Neural progenitor cell (in vitro differentiated cells): ENCODE measurements around the gene SLC6A7. TPM values are rescaled to one million over a fixed set of nuclear protein-coding genes. Genes with fewer than 3 reads are reported as not detected.
A peak's percentile ranks its signal among the peaks of the same experiment; 100 is the strongest.

Source experiments
- DNase-seq: peaks from one replicate; pipeline ENCODE4 v3.0.0-alpha.2; 2016; ENCODE audit warnings: low spot score
- H2AFZ ChIP-seq: fragments of 200-600 bp; sonication (generic); replicated peaks from 2 replicates; pipeline ENCODE4 v1.6.1; 2016; ENCODE audit warnings: antibody characterized with exemption
- H3F3A ChIP-seq: fragments of 200-600 bp; sonication (generic); 2 replicates; pipeline ENCODE4 v1.6.1; 2016; ENCODE audit warnings: antibody characterized with exemption, low read depth
- H3K27ac ChIP-seq: fragments of 200-600 bp; sonication (generic); 2 replicates; pipeline ENCODE4 v1.5.1; 2016; ENCODE audit warnings: mild to moderate bottlenecking
- H3K27me3 ChIP-seq: fragments of 200-600 bp; sonication (generic); 2 replicates; pipeline ENCODE4 v1.6.1; 2016; ENCODE audit warnings: mild to moderate bottlenecking, moderate library complexity
- H3K36me3 ChIP-seq: fragments of 200-600 bp; sonication (generic); 2 replicates; pipeline ENCODE4 v1.5.1; 2016
- H3K4me1 ChIP-seq: fragments of 200-600 bp; sonication (generic); 2 replicates; pipeline ENCODE4 v1.6.1; 2016; ENCODE audit warnings: mixed run types
- H3K4me2 ChIP-seq: fragments of 200-600 bp; sonication (generic); 2 replicates; pipeline ENCODE4 v1.6.1; 2016
- H3K4me3 ChIP-seq: fragments of 200-600 bp; sonication (generic); 2 replicates; pipeline ENCODE4 v1.5.1; 2016
- H3K79me2 ChIP-seq: fragments of 200-600 bp; sonication (generic); 2 replicates; pipeline ENCODE4 v1.6.1; 2016; ENCODE audit warnings: low read depth
- H3K9ac ChIP-seq: fragments of 200-600 bp; sonication (generic); 2 replicates; pipeline ENCODE4 v1.6.1; 2016
- H3K9me3 ChIP-seq: fragments of 200-600 bp; sonication (generic); 2 replicates; pipeline ENCODE4 v1.5.1; 2016; ENCODE audit warnings: low read depth
- H4K20me1 ChIP-seq: fragments of 200-600 bp; sonication (generic); 2 replicates; pipeline ENCODE4 v1.6.1; 2016; ENCODE audit warnings: low read depth
- H3K27ac Mint-ChIP-seq: 3 replicates; pipeline ENCODE4 v1.8.0; 2021; ENCODE audit warnings: mixed read lengths
- H3K27me3 Mint-ChIP-seq: 2 replicates; pipeline ENCODE4 v1.8.0; 2022; ENCODE audit warnings: low read depth, mild to moderate bottlenecking, inconsistent platforms, moderate library complexity, mixed read lengths; ENCODE audit not compliant: insufficient read depth
- H3K36me3 Mint-ChIP-seq: 3 replicates; pipeline ENCODE4 v1.8.0; 2021; ENCODE audit warnings: mixed read lengths
- H3K4me1 Mint-ChIP-seq: 3 replicates; pipeline ENCODE4 v1.8.0; 2021; ENCODE audit warnings: mixed read lengths
- H3K4me3 Mint-ChIP-seq: 3 replicates; pipeline ENCODE4 v1.8.0; 2021; ENCODE audit warnings: mild to moderate bottlenecking, moderate library complexity, mixed read lengths
- H3K9me3 Mint-ChIP-seq: 3 replicates; pipeline ENCODE4 v1.8.0; 2020; ENCODE audit warnings: mixed read lengths
- EZH2 ChIP-seq: fragments of 200-600 bp; sonication (generic); IDR thresholded peaks from 2 replicates; pipeline ENCODE4 v1.6.1; 2017; ENCODE audit warnings: antibody characterized with exemption, mild to moderate bottlenecking, moderate library complexity
- EZH2phosphoT487 ChIP-seq: fragments of 200-600 bp; sonication (generic); IDR thresholded peaks from 2 replicates; pipeline ENCODE4 v1.6.1; 2017; ENCODE audit warnings: antibody characterized with exemption
- total RNA-seq: library from RNA; depleted of rRNA; stranded (reverse); fragments of >200 nt; gene quantifications from 2 replicates; pipeline ENCODE4 v1.2.3, GENCODE V29; 2015; ENCODE audit warnings: low replicate concordance
- TF ChIP-seq, protein P1 (sequence below): fragments of 200-600 bp; sonication (generic); IDR thresholded peaks from 2 replicates; pipeline ENCODE4 v1.5.1; 2017; ENCODE audit warnings: antibody characterized with exemption, mild to moderate bottlenecking

Gene SLC6A7
- total RNA-seq, 1 donor from 2014 or later: not detected

DNA sequence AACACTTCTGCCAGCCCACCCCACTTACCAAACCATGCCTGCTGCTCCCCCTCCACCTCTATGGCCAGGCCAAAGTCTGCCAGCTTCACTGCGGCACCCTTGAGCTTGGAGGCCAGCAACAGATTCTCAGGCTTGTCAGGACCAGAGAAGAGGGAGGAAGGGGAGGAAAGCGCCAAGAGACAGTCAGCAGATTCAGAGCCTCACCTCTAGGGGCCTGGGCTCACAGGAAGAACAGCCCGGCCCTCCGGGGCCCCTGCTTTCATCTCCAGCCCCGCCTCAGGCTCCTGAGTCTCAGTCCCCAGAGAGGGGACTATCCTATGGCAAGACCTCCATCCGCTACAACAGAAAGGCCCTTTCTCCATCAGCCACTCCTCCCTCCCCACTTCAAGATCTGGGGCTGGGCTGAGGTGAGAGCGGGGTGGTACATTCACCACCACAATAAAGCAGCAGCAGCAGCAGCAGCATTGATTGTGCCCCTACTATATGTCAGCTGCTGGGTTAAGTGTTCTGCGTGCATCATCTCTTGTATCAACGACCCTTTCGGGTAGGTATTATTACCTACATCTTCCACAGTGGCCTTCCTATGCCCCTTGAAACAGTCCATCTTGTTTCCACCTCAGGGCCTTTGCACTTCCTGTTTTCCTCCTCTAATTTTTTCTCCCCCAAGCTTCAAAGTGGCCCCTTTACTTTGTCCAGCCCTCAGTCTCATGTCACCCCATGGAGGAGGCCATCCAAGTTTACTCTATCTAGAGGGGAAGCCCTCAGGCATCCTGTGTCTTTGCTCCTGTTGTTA is 63.8 kb downstream of the SLC6A7 start:
- TF ChIP-seq EZH2phosphoT487: no peak
- TF ChIP-seq, protein P1, sequence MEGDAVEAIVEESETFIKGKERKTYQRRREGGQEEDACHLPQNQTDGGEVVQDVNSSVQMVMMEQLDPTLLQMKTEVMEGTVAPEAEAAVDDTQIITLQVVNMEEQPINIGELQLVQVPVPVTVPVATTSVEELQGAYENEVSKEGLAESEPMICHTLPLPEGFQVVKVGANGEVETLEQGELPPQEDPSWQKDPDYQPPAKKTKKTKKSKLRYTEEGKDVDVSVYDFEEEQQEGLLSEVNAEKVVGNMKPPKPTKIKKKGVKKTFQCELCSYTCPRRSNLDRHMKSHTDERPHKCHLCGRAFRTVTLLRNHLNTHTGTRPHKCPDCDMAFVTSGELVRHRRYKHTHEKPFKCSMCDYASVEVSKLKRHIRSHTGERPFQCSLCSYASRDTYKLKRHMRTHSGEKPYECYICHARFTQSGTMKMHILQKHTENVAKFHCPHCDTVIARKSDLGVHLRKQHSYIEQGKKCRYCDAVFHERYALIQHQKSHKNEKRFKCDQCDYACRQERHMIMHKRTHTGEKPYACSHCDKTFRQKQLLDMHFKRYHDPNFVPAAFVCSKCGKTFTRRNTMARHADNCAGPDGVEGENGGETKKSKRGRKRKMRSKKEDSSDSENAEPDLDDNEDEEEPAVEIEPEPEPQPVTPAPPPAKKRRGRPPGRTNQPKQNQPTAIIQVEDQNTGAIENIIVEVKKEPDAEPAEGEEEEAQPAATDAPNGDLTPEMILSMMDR: no peak
- no peak for TF ChIP-seq EZH2
- H3K27me3 Mint-ChIP-seq: peaks cover 9% of the 10 kb centered on the region
- no peaks in the 10 kb centered on the region for H3K27me3 ChIP-seq
- H4K20me1 ChIP-seq: no peaks in the 10 kb centered on the region
- peak overlapping the region; percentile 11 for H3K4me3 Mint-ChIP-seq
- H3K9me3 Mint-ChIP-seq: no peaks in the 10 kb centered on the region
- no peaks in the 10 kb centered on the region for H3K36me3 Mint-ChIP-seq
- H3K4me2 ChIP-seq: no peak overlapping the region
- H3F3A ChIP-seq: peaks cover 10% of the 10 kb centered on the region
- no peaks in the 10 kb centered on the region for H3K9me3 ChIP-seq
- peaks cover 49% of the 10 kb centered on the region for H3K4me1 Mint-ChIP-seq
- H3K4me1 ChIP-seq: peaks cover 30% of the 10 kb centered on the region
- no peaks in the 10 kb centered on the region for H3K79me2 ChIP-seq
- H3K27ac Mint-ChIP-seq: peak overlapping the region; percentile 83
- H2AFZ ChIP-seq: no peak overlapping the region
- DNase-seq: no peak
- H3K27ac ChIP-seq: no peak overlapping the region
- H3K36me3 ChIP-seq: no peaks in the 10 kb centered on the region
- no peak overlapping the region for H3K9ac ChIP-seq
- no peak overlapping the region for H3K4me3 ChIP-seq

DNA sequence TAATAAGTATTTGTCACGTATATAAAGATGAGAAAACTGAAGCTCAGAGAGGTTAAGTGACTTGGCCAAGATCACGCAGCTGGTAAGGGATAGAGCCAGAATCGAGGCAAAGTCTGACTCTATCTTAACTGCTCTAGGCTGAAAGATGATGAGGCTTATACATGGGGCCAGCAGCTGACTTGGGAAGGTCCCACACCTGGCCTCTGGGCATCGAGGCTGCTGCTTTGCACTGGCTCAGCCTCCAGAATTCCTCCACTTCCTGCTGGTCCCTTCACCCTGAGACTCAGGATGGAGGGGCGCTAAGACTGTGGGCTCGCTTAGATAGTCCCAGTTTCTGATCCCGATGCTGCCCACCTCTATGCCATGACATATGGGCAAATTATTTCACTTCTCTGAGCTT is 64.5 kb downstream of the SLC6A7 start:
- Histone ChIP-seq H3K4me2 (no peak overlapping the region), H4K20me1 (no peaks in the 10 kb centered on the region), H3K79me2 (no peaks in the 10 kb centered on the region), H3K4me3 (no peak overlapping the region), H3F3A (peaks cover 10% of the 10 kb centered on the region), H2AFZ (no peak overlapping the region), H3K4me1 (peaks cover 30% of the 10 kb centered on the region), H3K9me3 (no peaks in the 10 kb centered on the region), H3K27ac (no peak overlapping the region), H3K27me3 (no peaks in the 10 kb centered on the region), H3K36me3 (no peaks in the 10 kb centered on the region), H3K9ac (no peak overlapping the region)
- Mint-ChIP-seq H3K4me1 (peaks cover 50% of the 10 kb centered on the region), H3K27me3 (peaks cover 9% of the 10 kb centered on the region), H3K4me3 (peak overlapping the region; percentile 11), H3K9me3 (no peaks in the 10 kb centered on the region), H3K27ac (peak overlapping the region; percentile 83), H3K36me3 (no peaks in the 10 kb centered on the region)
- TF ChIP-seq EZH2 (no peak), EZH2phosphoT487 (no peak)
- TF ChIP-seq, protein P1: no peak
- DNase-seq: no peak

GRCh38 chr5:150254774-150255173 is 64.9 kb downstream of the SLC6A7 start:
- no peaks in the 10 kb centered on the region for H3K9me3 Mint-ChIP-seq
- Histone ChIP-seq H2AFZ (peak overlapping the region; percentile 20), H3K4me3 (no peak overlapping the region), H3K36me3 (no peaks in the 10 kb centered on the region), H3K79me2 (no peaks in the 10 kb centered on the region), H3K27me3 (no peaks in the 10 kb centered on the region), H3K9me3 (no peaks in the 10 kb centered on the region), H3F3A (peaks cover 10% of the 10 kb centered on the region), H3K4me1 (peaks cover 30% of the 10 kb centered on the region), H3K9ac (no peak overlapping the region), H3K27ac (no peak overlapping the region), H3K4me2 (peak overlapping the region; percentile 21), H4K20me1 (no peaks in the 10 kb centered on the region)
- H3K4me3 Mint-ChIP-seq: peak overlapping the region; percentile 13
- H3K27ac Mint-ChIP-seq: peak overlapping the region; percentile 93
- no peaks in the 10 kb centered on the region for H3K36me3 Mint-ChIP-seq
- TF ChIP-seq, protein P1: no peak
- TF ChIP-seq EZH2 (no peak), EZH2phosphoT487 (no peak)
- H3K4me1 Mint-ChIP-seq: peaks cover 50% of the 10 kb centered on the region
- no peak for DNase-seq
- H3K27me3 Mint-ChIP-seq: peaks cover 9% of the 10 kb centered on the region
